ENCODE results near the gene PIWIL1. TPM values are rescaled to one million over a fixed set of nuclear protein-coding genes. Genes with fewer than 3 reads are reported as not detected.

PIWIL1 gene
- total and polyA plus RNA-seq, 2 of the 4 experiments (the other 2 are of a cell fraction), result not detected

DNA sequence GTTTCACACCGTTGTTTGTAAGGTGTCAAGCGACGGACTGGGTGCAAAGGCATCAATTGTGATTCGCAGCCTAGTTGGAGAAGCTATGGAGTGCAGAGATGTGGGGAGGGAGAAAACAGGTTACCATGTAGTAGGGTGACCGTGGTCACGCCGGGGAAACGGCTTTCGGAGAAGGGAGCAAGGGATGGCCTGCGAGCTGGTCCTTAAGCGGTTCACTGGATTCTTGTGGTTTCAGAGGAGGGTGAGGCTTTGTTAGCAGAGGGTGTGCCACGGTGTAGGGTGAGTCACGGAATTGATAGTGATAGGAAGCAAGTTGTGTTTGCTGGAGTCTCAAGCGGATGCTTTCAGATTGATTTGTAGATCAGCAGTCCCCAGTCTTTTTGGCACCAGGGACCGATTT lies 2.3 kb downstream of the PIWIL1 start:
- no peaks in the 10 kb centered on the region for H3K79me1 ChIP-seq (ENCODE audit: low read depth in 1 of 2, low read length in 2 of 2)
- H3K18ac ChIP-seq (ENCODE audit: low read depth, low read length), result no peak overlapping the region
- H3K36me3 ChIP-seq (ENCODE audit: control insufficient read depth, insufficient read depth, low read length), result no peaks in the 10 kb centered on the region
- no peaks in the 10 kb centered on the region for H4K20me1 ChIP-seq (ENCODE audit: insufficient read depth, low read length)
- H3K4me3 ChIP-seq (ENCODE audit: insufficient read depth, low read depth, low read length), result no peak overlapping the region
- no peak overlapping the region for H4K91ac ChIP-seq (ENCODE audit: insufficient read depth, low read depth, low read length)
- TF ChIP-seq MXI1 (IDR thresholded peaks at IDR 0.05; ENCODE audit: borderline replicate concordance, low read depth, low read length) (no peak), SMC3 (IDR thresholded peaks at IDR 0.05; ENCODE audit: low read depth, low read length) (no peak), CHD1 (IDR thresholded peaks at IDR 0.05; ENCODE audit: low read depth, low read length) (no peak), BHLHE40 (IDR thresholded peaks at IDR 0.05; ENCODE audit: low read depth, low read length) (no peak), CEBPB (IDR thresholded peaks at IDR 0.05; ENCODE audit: low read depth, low read length) (no peak), MAZ (IDR thresholded peaks at IDR 0.05; ENCODE audit: borderline replicate concordance, low read depth, low read length) (no peak), POLR2A (IDR thresholded peaks at IDR 0.05; ENCODE audit: low read depth, low read length) (no peak), RAD21 (IDR thresholded peaks at IDR 0.05; ENCODE audit: low read length) (no peak), MAFK (IDR thresholded peaks at IDR 0.05; ENCODE audit: low read depth, low read length) (no peak)
- TF ChIP-seq, protein P1, sequence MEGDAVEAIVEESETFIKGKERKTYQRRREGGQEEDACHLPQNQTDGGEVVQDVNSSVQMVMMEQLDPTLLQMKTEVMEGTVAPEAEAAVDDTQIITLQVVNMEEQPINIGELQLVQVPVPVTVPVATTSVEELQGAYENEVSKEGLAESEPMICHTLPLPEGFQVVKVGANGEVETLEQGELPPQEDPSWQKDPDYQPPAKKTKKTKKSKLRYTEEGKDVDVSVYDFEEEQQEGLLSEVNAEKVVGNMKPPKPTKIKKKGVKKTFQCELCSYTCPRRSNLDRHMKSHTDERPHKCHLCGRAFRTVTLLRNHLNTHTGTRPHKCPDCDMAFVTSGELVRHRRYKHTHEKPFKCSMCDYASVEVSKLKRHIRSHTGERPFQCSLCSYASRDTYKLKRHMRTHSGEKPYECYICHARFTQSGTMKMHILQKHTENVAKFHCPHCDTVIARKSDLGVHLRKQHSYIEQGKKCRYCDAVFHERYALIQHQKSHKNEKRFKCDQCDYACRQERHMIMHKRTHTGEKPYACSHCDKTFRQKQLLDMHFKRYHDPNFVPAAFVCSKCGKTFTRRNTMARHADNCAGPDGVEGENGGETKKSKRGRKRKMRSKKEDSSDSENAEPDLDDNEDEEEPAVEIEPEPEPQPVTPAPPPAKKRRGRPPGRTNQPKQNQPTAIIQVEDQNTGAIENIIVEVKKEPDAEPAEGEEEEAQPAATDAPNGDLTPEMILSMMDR (conservative IDR thresholded peaks at IDR 0.05; ENCODE audit: low read depth, low read length), result no peak
- no peaks in the 10 kb centered on the region for H3K27me3 ChIP-seq (ENCODE audit: control insufficient read depth, insufficient read depth, low read length)
- no peak overlapping the region for H3K27ac ChIP-seq (ENCODE audit: insufficient read depth, low read length)
- H2AK9ac ChIP-seq (replicated peaks; ENCODE audit: low read depth, low read length, poor library complexity), result no peak overlapping the region
- no peak overlapping the region for H4K8ac ChIP-seq (ENCODE audit: low read depth in 2 of 2, low read length in 2 of 2)
- DNase-seq, result no peak
- no peak overlapping the region for H2BK15ac ChIP-seq (ENCODE audit: low read depth, low read length)
- no peak overlapping the region for H2BK120ac ChIP-seq (ENCODE audit: low read depth, low read length)
- H2BK20ac ChIP-seq (ENCODE audit: low read depth, low read length), result no peak overlapping the region
- H2AK5ac ChIP-seq (ENCODE audit: low read depth, low read length), result no peak overlapping the region
- 45% methylated on average over 14 of the region's 15 CpGs; no CpG with 5 or more reads in 1 of the 2 experiments for WGBS, 2 experiments (ENCODE audit: extremely low coverage in 2 of 2, insufficient read length in 1 of 2)
- H3K14ac ChIP-seq (replicated peaks; ENCODE audit: low read depth, low read length), result no peak overlapping the region
- no peak overlapping the region for H4K5ac ChIP-seq (ENCODE audit: low read depth, low read length)
- intact Hi-C loops (cut with micrococcal nuclease), result no loop called here
- H3K9ac ChIP-seq (ENCODE audit: low read depth, low read length), result no peak overlapping the region
- ChIA-PET CTCF (no interaction called here), POLR2A (ENCODE audit: unreplicated experiment) (no interaction called here)
- no peaks in the 10 kb centered on the region for H3K9me1 ChIP-seq (ENCODE audit: insufficient read depth, low read length)
- in situ Hi-C loops (cut with MboI; ENCODE audit: low sequenced_read_pairs), result no loop called here
- no peak overlapping the region for H2AFZ ChIP-seq (replicated peaks; ENCODE audit: low read length, poor library complexity)
- no peak overlapping the region for H3K23ac ChIP-seq (ENCODE audit: low read depth, low read length)
- no peaks in the 10 kb centered on the region for H3K4me1 ChIP-seq (ENCODE audit: control insufficient read depth, insufficient read depth, low read length)
- no TSS peak for BruUV-seq (replicated peaks)
- H3K4me2 ChIP-seq (ENCODE audit: low read depth, low read length), result no peak overlapping the region
- H2BK5ac ChIP-seq (ENCODE audit: low read depth, low read length, poor library complexity, severe bottlenecking), result no peak overlapping the region
- dilution Hi-C loops (cut with HindIII; ENCODE audit: low sequenced_read_pairs, unreplicated experiment), result no loop called here
- H3K56ac ChIP-seq (ENCODE audit: extremely low read depth, insufficient read depth, low read length), result no peak overlapping the region
- H3K9me3 ChIP-seq (ENCODE audit: control insufficient read depth, insufficient read depth, low read length), result peaks cover 11% of the 10 kb centered on the region
- H3K4ac ChIP-seq (ENCODE audit: low read depth, low read length), result no peak overlapping the region
- no peak for ATAC-seq (ENCODE audit: low read depth)

Measured in IMR-90 (cell line).